Osteocyte (in vitro differentiated cells): ENCODE data around the gene METTL22. TPM values are rescaled to one million over a fixed set of nuclear protein-coding genes. Genes with fewer than 3 reads are reported as not detected.

ENCODE experiments used
- DNase-seq: peaks from one replicate; pipeline ENCODE4 v3.0.0; 2021; ENCODE audit warnings: mixed read lengths; ENCODE audit not compliant: unreplicated experiment; ENCODE audit errors: extremely low spot score
- H3K27ac Mint-ChIP-seq: one replicate; pipeline ENCODE4 v1.8.0; 2021; ENCODE audit warnings: mild to moderate bottlenecking, mixed read lengths; ENCODE audit not compliant: unreplicated experiment
- H3K27me3 Mint-ChIP-seq: one replicate; pipeline ENCODE4 v1.8.0; 2021; ENCODE audit warnings: mixed read lengths; ENCODE audit not compliant: unreplicated experiment
- H3K36me3 Mint-ChIP-seq: one replicate; pipeline ENCODE4 v1.8.0; 2021; ENCODE audit warnings: mixed read lengths; ENCODE audit not compliant: unreplicated experiment
- H3K4me1 Mint-ChIP-seq: one replicate; pipeline ENCODE4 v1.8.0; 2021; ENCODE audit warnings: mixed read lengths; ENCODE audit not compliant: unreplicated experiment
- H3K4me3 Mint-ChIP-seq: one replicate; pipeline ENCODE4 v1.8.0; 2021; ENCODE audit warnings: mild to moderate bottlenecking, moderate library complexity, mixed read lengths; ENCODE audit not compliant: unreplicated experiment
- H3K9me3 Mint-ChIP-seq: one replicate; pipeline ENCODE4 v1.8.0; 2021; ENCODE audit warnings: mixed read lengths; ENCODE audit not compliant: unreplicated experiment
- total RNA-seq: library from RNA; stranded (reverse); gene quantifications from 2 replicates; pipeline ENCODE4 v1.2.1, GENCODE V29; 2021
- TF ChIP-seq, protein P1 (sequence below): fragments of 200-600 bp; sonication (generic); IDR thresholded peaks from 2 replicates; pipeline ENCODE4 v1.5.0; 2021; ENCODE audit warnings: antibody characterized with exemption, mild to moderate bottlenecking, moderate library complexity

The METTL22 gene
- total RNA-seq, 1 donor from 2014 or later, result 40.1 TPM

DNA sequence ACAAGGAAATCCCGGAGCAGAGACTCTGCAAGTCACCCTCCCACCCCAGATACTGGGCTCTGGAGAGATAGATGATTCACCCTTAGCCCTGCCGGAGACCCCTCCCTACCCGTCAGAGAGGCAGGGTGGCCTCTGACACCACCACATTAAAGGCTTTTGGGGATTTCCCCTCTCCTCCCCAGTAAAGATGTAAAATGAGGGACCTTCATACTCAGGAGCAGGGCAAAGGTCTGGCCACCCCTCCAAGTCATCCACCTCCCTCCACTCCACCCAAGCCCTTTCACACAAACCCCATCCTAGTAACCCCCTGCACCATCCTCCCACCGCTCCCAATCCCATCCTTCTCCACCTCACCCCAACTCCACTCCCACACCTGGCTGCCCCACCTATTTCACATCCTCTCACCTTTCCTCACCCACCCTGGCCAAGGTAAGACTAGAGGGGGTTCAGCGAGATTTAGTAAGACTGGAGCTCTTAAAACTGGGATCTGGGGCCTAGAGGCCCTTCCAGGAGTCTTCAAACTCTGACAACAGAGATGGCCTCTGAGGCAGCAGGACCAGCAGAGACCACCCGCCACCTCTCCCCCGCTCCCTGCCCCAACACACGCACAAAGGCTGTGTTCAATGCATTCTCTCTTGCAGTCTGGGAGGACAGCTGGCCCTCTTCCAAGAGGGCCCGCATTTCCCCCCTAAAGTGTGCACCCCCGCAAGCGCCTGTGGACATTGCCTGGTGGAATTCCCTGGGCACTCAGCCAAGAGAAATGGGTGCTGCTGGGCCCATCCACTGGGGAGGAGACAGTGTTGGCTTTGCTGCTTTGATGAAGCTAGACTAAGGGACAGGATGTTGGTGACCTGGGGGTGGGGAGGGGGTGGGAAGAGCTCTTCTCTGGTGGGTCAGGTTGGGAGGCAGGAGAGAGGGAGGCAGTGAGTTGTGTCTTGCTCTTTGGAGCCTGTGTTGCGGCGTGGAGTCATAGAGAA lies 54.0 kb downstream of the METTL22 start:
- Mint-ChIP-seq H3K36me3 (no peaks in the 10 kb centered on the region), H3K4me3 (peak overlapping the region; percentile 81), H3K9me3 (peaks cover 7% of the 10 kb centered on the region), H3K4me1 (peaks cover 8% of the 10 kb centered on the region), H3K27ac (no peak overlapping the region), H3K27me3 (no peaks in the 10 kb centered on the region)
- no peak for DNase-seq
- TF ChIP-seq, protein P1, sequence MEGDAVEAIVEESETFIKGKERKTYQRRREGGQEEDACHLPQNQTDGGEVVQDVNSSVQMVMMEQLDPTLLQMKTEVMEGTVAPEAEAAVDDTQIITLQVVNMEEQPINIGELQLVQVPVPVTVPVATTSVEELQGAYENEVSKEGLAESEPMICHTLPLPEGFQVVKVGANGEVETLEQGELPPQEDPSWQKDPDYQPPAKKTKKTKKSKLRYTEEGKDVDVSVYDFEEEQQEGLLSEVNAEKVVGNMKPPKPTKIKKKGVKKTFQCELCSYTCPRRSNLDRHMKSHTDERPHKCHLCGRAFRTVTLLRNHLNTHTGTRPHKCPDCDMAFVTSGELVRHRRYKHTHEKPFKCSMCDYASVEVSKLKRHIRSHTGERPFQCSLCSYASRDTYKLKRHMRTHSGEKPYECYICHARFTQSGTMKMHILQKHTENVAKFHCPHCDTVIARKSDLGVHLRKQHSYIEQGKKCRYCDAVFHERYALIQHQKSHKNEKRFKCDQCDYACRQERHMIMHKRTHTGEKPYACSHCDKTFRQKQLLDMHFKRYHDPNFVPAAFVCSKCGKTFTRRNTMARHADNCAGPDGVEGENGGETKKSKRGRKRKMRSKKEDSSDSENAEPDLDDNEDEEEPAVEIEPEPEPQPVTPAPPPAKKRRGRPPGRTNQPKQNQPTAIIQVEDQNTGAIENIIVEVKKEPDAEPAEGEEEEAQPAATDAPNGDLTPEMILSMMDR, result no peak

DNA sequence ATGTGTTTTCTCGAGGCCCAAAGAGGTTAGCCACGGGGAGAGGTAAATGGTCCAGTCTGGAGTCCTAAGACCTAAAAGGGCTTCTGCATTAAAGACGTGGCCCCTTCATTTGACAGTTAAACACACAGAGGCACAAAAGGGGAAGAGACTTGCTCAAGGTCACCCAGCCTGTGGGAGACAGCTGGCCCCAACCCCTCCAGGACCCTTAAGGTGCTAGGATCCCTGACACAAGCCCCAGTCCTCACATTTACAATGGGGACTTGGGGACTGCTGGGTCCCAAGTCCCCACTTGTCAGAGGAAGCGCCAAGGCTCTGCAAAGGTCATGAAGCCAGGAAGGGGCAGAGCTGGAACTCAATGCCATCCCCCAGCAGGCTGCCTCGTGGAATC lies 54.7 kb downstream of the METTL22 start:
- Mint-ChIP-seq H3K36me3 (no peaks in the 10 kb centered on the region), H3K4me3 (peak overlapping the region; percentile 45), H3K9me3 (peaks cover 7% of the 10 kb centered on the region), H3K27me3 (no peaks in the 10 kb centered on the region), H3K27ac (no peak overlapping the region), H3K4me1 (peaks cover 8% of the 10 kb centered on the region)
- TF ChIP-seq, protein P1, result no peak
- no peak for DNase-seq

DNA sequence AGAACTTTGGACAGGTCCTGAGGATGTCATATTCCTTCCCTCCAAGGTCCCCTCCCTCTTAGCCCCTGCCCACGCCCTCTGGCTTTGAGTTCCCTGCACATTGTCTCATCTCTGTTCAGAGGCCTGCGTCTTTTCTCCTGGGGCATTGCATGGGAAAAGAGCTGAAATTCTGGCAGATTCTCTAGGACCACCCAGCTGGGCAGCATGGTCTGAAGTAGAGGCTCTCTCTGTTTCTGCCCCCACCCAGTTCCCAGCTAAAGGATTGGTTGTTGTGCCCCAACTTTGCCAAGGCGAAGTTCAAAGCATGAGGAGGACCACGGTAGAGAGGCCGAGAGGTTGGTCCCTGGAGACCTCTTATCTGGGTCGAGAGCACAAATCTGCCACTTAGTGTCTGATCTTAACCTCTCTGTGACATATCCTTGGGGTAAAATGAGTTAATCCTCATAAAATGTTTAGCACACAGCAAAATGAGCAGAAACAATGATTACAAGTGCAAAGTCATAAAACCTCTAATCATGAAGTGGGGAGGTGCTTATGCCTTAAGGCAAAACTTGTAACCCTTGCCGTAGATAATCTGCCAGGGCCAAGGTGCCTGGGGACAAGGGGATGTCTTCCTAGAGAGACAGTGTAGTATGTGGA lies 55.4 kb downstream of the METTL22 start:
- H3K4me1 Mint-ChIP-seq, result peaks cover 8% of the 10 kb centered on the region
- H3K36me3 Mint-ChIP-seq, result no peaks in the 10 kb centered on the region
- H3K9me3 Mint-ChIP-seq, result peaks cover 7% of the 10 kb centered on the region
- TF ChIP-seq, protein P1, result no peak
- no peak for DNase-seq
- H3K27me3 Mint-ChIP-seq, result no peaks in the 10 kb centered on the region
- no peak overlapping the region for H3K4me3 Mint-ChIP-seq
- H3K27ac Mint-ChIP-seq, result no peak overlapping the region

DNA sequence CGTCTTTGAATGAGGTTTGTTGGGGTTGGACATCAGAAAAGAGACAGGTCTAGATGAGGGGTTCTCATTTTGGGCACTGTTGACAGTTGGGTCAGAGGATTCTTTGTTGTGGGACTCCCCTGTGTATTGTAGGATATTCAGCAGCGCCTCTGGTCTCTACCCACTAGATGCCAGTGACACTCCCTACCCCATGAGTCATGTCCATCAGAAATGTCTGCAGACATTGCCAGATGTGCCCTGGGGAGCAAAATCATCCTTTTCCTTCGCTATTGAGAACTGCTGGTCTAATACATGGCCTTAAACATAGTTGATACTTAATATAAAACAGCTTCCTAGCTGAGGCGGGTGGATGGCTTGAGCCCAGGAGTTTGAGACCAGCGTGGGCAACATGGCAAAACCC lies 56.0 kb downstream of the METTL22 start:
- TF ChIP-seq, protein P1, result no peak
- H3K27me3 Mint-ChIP-seq, result no peaks in the 10 kb centered on the region
- no peak for DNase-seq
- H3K36me3 Mint-ChIP-seq, result no peaks in the 10 kb centered on the region
- H3K4me3 Mint-ChIP-seq, result no peak overlapping the region
- H3K27ac Mint-ChIP-seq, result no peak overlapping the region
- H3K9me3 Mint-ChIP-seq, result peaks cover 7% of the 10 kb centered on the region
- peaks cover 8% of the 10 kb centered on the region for H3K4me1 Mint-ChIP-seq
